Measurements from ENCODE around the gene ADD1. TPM values are rescaled to one million over a fixed set of nuclear protein-coding genes. Genes with fewer than 3 reads are reported as not detected.

The ADD1 gene
- total and polyA plus RNA-seq, 4 donors: 127 to 400 (median 268) TPM

DNA sequence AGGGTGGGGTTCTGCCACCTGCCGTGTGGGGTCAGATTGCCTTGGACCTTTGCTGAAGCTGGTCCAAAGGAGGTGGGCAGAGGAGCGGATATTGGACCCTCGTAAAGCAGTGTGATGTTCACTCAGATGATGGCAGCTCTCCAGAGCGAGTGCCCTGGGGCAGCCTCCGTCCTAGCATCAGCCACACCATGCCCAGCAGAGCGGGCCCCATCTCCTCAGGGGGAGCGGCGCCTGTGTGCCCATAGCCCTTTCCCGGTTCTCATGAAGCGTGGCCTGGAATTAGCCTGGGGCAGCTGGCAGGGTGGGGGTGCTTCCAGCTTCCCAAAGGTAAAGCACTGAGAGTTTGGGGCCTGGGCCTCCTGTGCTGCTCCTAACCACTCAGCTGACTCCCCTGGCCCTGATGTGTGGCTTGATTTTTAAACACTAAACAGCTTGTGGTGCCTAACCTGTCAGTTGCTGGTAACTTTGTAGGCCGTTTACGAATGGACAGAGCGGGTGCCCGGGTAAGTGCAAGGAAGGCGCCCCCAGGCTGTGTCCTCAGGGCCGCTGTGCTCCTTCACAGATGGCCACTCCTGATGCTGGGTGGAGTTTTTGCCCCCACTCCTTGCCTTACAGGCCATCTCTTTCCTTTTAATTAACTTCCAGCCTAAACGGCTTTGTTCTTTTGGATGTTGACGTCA, 83.5 kb downstream of the ADD1 start:
- Histone ChIP-seq H3K4me1 (ENCODE audit: control insufficient read depth in 5 of 5, insufficient read depth in 5 of 5, low read length in 5 of 5) (peaks cover 0 to 40% (median 7%) of the 10 kb centered on the region in 5 donors), H3K27ac (ENCODE audit: low read depth in 1 of 2, low read length in 1 of 2) (no peak overlapping the region), H3K27me3 (ENCODE audit: control insufficient read depth in 3 of 3, insufficient read depth in 3 of 3, low read length in 2 of 3) (no peaks in the 10 kb centered on the region), H3K36me3 (ENCODE audit: control insufficient read depth in 4 of 4, insufficient read depth in 4 of 4, low read length in 4 of 4) (peaks cover 10 to 67% (median 33%) of the 10 kb centered on the region in 4 donors), H3K9ac (ENCODE audit: insufficient read depth in 1 of 2, low read length in 2 of 2) (no peak overlapping the region), H3K9me3 (ENCODE audit: control insufficient read depth in 4 of 4, insufficient read depth in 3 of 4, low read length in 3 of 4) (no peaks in the 10 kb centered on the region), H3K4me3 (no peak overlapping the region)
- 95 to 96% methylated on average over 18 of the region's 18 CpGs for WGBS, 2 donors
- DNase-seq (peak in 1 of 3 donors; percentile 5), ATAC-seq (ENCODE audit: insufficient read depth, low FRiP score) (no peak)
- TF ChIP-seq, protein P1, sequence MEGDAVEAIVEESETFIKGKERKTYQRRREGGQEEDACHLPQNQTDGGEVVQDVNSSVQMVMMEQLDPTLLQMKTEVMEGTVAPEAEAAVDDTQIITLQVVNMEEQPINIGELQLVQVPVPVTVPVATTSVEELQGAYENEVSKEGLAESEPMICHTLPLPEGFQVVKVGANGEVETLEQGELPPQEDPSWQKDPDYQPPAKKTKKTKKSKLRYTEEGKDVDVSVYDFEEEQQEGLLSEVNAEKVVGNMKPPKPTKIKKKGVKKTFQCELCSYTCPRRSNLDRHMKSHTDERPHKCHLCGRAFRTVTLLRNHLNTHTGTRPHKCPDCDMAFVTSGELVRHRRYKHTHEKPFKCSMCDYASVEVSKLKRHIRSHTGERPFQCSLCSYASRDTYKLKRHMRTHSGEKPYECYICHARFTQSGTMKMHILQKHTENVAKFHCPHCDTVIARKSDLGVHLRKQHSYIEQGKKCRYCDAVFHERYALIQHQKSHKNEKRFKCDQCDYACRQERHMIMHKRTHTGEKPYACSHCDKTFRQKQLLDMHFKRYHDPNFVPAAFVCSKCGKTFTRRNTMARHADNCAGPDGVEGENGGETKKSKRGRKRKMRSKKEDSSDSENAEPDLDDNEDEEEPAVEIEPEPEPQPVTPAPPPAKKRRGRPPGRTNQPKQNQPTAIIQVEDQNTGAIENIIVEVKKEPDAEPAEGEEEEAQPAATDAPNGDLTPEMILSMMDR (IDR thresholded peaks at IDR 0.05; ENCODE audit: control extremely low read depth, extremely low read depth): no peak

DNA sequence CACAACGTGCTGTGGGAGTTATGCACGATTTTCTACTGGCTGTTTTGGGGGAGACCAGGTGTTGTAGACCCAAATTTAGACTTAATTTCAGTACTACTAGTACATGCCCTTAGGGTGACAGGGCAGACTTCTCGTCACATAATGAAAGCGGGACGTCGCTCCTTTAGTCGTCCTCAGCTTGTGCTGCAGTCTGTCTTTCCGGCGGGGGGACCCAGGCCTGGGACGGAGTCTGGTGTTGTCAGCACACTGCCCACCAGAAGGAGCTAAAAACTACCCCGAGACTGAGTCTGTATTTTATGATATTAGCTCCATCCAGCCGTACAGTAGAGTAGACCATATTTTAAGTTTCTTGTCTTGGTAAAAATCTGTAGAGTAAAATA, 84.0 kb downstream of the ADD1 start:
- Histone ChIP-seq H3K9ac (ENCODE audit: insufficient read depth in 1 of 2, low read length in 2 of 2) (no peak overlapping the region), H3K4me1 (ENCODE audit: control insufficient read depth in 5 of 5, insufficient read depth in 5 of 5, low read length in 5 of 5) (peaks cover 0 to 42% (median 12%) of the 10 kb centered on the region in 5 donors), H3K27ac (ENCODE audit: low read depth in 1 of 2, low read length in 1 of 2) (no peak overlapping the region), H3K9me3 (ENCODE audit: control insufficient read depth in 4 of 4, insufficient read depth in 3 of 4, low read length in 3 of 4) (no peaks in the 10 kb centered on the region), H3K36me3 (ENCODE audit: control insufficient read depth in 4 of 4, insufficient read depth in 4 of 4, low read length in 4 of 4) (peaks cover 10 to 70% (median 33%) of the 10 kb centered on the region in 4 donors), H3K4me3 (no peak overlapping the region), H3K27me3 (ENCODE audit: control insufficient read depth in 3 of 3, insufficient read depth in 3 of 3, low read length in 2 of 3) (no peaks in the 10 kb centered on the region)
- no peak for ATAC-seq (ENCODE audit: insufficient read depth, low FRiP score)
- 95 to 96% methylated on average over 12 of the region's 12 CpGs for WGBS, 2 donors
- TF ChIP-seq, protein P1 (IDR thresholded peaks at IDR 0.05; ENCODE audit: control extremely low read depth, extremely low read depth): no peak
- peak in 1 of 3 donors; percentile 6 for DNase-seq

DNA sequence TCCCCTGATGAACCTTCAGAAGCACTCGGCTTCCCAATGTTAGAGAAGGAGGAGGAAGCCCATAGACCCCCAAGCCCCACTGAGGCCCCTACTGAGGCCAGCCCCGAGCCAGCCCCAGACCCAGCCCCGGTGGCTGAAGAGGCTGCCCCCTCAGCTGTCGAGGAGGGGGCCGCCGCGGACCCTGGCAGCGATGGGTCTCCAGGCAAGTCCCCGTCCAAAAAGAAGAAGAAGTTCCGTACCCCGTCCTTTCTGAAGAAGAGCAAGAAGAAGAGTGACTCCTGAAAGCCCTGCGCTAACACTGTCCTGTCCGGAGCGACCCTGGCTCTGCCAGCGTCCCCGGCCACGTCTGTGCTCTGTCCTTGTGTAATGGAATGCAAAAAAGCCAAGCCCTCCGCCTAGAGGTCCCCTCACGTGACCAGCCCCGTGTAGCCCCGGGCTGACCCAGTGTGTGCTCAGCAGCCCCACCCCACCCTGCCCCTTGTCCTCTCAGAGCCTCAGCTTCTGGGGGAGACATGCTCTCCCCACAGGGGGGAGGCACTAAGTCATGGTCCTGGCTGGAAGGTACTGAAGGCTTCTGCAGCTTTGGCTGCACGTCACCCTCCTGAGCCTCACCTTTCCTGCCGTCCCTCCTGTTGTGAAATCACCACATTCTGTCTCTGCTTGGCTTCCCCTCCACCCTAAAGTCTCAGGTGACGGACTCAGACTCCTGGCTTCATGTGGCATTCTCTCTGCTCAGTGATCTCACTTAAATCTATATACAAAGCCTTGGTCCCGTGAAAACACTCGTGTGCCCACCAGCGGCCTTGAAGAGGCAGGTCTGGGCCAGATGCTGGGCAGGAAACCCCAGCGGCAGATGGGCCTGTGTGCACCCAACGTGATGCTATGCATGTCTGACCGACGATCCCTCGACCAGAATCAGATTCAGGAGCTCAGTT, 84.9 kb downstream of the ADD1 start:
- ATAC-seq (ENCODE audit: insufficient read depth, low FRiP score) (no peak), DNase-seq (peak in 1 of 3 donors; percentile 12)
- H3K9me3 ChIP-seq (ENCODE audit: control insufficient read depth in 4 of 4, insufficient read depth in 3 of 4, low read length in 3 of 4): no peaks in the 10 kb centered on the region
- H3K36me3 ChIP-seq (ENCODE audit: control insufficient read depth in 4 of 4, insufficient read depth in 4 of 4, low read length in 4 of 4): peaks cover 10 to 68% (median 30%) of the 10 kb centered on the region in 4 donors
- H3K4me3 ChIP-seq: no peak overlapping the region
- peaks cover 0 to 50% (median 20%) of the 10 kb centered on the region in 5 donors for H3K4me1 ChIP-seq (ENCODE audit: control insufficient read depth in 5 of 5, insufficient read depth in 5 of 5, low read length in 5 of 5)
- no peaks in the 10 kb centered on the region for H3K27me3 ChIP-seq (ENCODE audit: control insufficient read depth in 3 of 3, insufficient read depth in 3 of 3, low read length in 2 of 3)
- peak overlapping the region in 1 of 2 donors; percentile 54 for H3K27ac ChIP-seq (ENCODE audit: low read depth in 1 of 2, low read length in 1 of 2)
- TF ChIP-seq, protein P1 (IDR thresholded peaks at IDR 0.05; ENCODE audit: control extremely low read depth, extremely low read depth): no peak
- H3K9ac ChIP-seq (ENCODE audit: insufficient read depth in 1 of 2, low read length in 2 of 2): no peak overlapping the region
- WGBS, 2 donors: 81 to 82% methylated on average over 28 to 32 of the region's 32 CpGs
